ENCODE data around the gene HOXB5. TPM values are rescaled to one million over a fixed set of nuclear protein-coding genes. Genes with fewer than 3 reads are reported as not detected.

Gene HOXB5
- total and polyA plus RNA-seq, 5 donors from 2014 or later, result not detected

DNA sequence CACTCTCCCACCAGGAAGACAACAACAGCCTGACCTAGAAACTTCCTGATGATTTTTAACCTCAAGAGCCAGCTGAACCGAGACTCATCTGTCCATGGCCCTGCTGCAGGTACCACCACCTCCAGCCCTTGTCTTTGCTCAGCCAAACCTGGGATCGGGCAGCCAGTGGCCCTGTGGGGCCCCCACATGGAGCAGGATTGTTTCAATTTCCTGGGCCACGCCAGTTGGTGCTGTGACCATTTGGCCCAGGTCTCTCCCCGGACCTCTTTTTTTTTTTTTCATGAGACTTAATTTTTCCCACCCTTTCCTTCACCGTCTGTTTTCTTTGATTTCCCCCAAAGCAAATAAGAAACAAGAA, 40.4 kb downstream of the HOXB5 start:
- Mint-ChIP-seq H3K36me3 (no peaks in the 10 kb centered on the region), H3K4me1 (peaks cover 3 to 14% (median 7%) of the 10 kb centered on the region in 4 donors), H3K27ac (peak overlapping the region in 1 of 3 donors; percentile 63), H3K9me3 (no peaks in the 10 kb centered on the region), H3K4me3 (no peak overlapping the region), H3K27me3 (peaks cover 23% of the 10 kb centered on the region)
- no peaks in the 10 kb centered on the region for H3K36me3 ChIP-seq (ENCODE audit: control insufficient read depth, insufficient read depth, low read length)
- no peak overlapping the region for H3K27ac ChIP-seq (ENCODE audit: insufficient read depth, low read length, poor library complexity, severe bottlenecking)
- ATAC-seq (ENCODE audit: low read depth in 2 of 2) (no peak), DNase-seq (no peak)
- peaks cover 9% of the 10 kb centered on the region for H3K4me1 ChIP-seq (ENCODE audit: control insufficient read depth, insufficient read depth, low read length, poor library complexity, severe bottlenecking)
- no peaks in the 10 kb centered on the region for H3K27me3 ChIP-seq (ENCODE audit: control insufficient read depth, insufficient read depth, low read length)
- no peak overlapping the region for H3K4me3 ChIP-seq (ENCODE audit: low read depth, low read length)
- H3K9me3 ChIP-seq (ENCODE audit: control insufficient read depth in 2 of 2, low read length in 2 of 2), result no peaks in the 10 kb centered on the region

DNA sequence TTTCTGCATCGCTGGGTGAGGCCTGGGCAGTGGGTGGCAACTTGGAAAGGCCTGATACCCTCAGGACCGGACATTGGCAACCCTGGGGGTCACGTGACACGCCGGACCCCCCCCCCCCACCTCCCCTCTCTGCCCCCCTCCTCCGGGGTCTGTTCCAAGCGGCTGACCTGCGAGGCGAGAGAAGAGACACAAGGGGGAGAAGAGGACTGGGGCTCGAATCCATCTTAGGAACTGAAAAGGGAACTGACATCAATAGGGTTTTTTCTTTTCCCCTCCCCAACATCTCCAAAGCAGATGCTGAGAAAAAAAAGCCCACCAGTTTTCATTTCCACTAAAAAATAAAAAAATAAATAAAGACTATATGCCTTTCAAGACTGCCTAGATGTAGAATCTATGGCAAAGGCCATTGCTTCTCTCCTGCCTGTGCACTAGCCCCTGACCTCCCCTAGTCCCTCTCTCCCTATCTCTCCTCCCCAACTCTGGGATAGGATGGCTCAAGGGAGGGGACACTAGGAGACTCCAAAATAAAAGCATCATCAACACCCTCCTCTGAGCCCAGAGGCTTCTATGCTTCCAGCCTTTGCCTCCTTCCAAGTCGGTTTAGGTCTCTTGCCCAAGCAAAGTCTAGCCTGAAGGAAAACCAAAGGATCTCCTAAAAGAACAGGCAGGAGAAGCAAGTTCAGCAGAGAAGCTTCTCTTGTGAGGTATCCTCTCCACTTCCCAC, 41.0 kb downstream of the HOXB5 start:
- H3K27ac Mint-ChIP-seq, result no peak overlapping the region
- no peak for DNase-seq
- no peaks in the 10 kb centered on the region for H3K36me3 Mint-ChIP-seq

DNA sequence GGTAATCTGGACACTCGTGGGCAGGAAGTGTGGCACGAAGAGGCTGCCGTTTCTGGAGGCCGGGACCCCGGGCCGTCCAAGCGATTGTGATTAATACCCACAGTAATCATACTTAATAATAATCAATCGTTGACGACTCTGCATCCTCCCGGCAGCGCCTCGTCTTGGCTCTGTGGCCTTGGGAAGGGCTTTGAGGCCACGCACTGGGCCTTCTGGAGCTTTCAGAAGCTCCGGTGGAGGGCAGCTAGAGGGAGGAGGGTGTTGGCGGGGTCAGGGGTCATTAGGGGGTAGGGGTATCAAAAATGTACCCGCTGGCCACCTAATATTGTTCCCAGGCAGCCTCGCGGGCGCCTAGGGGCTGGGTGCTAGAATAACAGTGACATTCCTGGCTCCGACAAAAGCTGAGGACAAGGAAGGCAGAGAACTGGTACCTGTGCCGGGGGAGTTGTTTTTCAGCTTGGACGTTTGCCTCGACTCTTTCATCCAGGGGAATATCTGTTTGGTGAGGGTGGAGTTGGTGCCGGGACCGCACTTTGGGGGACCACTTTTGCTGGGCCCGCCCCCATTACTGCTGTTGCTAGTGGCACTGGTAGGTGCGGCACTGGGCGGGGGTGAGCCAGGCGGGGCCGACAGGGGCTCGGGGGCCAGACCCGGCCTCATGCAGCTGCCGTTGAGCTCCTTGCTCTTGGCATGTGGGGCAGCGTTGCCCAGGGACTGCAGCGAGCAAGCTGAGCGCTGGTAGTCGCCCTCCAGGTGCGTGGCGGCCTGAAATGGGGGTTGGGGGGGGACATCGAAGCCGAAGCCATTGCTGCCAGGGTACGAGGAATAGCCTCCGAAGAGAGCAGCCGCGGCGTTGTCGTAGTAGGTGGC, 41.7 kb downstream of the HOXB5 start:
- ATAC-seq (ENCODE audit: low read depth in 2 of 2) (no peak), DNase-seq (no peak)
- Mint-ChIP-seq H3K36me3 (no peaks in the 10 kb centered on the region), H3K27ac (no peak overlapping the region), H3K4me1 (peaks cover 10 to 23% (median 18%) of the 10 kb centered on the region in 4 donors), H3K4me3 (no peak overlapping the region), H3K27me3 (peaks cover 18% of the 10 kb centered on the region), H3K9me3 (no peaks in the 10 kb centered on the region)
- H3K27me3 ChIP-seq (ENCODE audit: control insufficient read depth, insufficient read depth, low read length), result no peaks in the 10 kb centered on the region
- H3K9me3 ChIP-seq (ENCODE audit: control insufficient read depth in 2 of 2, low read length in 2 of 2), result no peaks in the 10 kb centered on the region
- H3K36me3 ChIP-seq (ENCODE audit: control insufficient read depth, insufficient read depth, low read length), result no peaks in the 10 kb centered on the region
- peaks cover 21% of the 10 kb centered on the region for H3K4me1 ChIP-seq (ENCODE audit: control insufficient read depth, insufficient read depth, low read length, poor library complexity, severe bottlenecking)
- H3K4me3 ChIP-seq (ENCODE audit: low read depth, low read length), result no peak overlapping the region
- H3K27ac ChIP-seq (ENCODE audit: insufficient read depth, low read length, poor library complexity, severe bottlenecking), result no peak overlapping the region

More for the DNA sequence above, 41.0 kb downstream of the HOXB5 start:
- no peak overlapping the region for H3K27ac ChIP-seq (ENCODE audit: insufficient read depth, low read length, poor library complexity, severe bottlenecking)
- Mint-ChIP-seq H3K4me3 (no peak overlapping the region), H3K9me3 (no peaks in the 10 kb centered on the region), H3K27me3 (peaks cover 19% of the 10 kb centered on the region), H3K4me1 (peaks cover 6 to 18% (median 12%) of the 10 kb centered on the region in 4 donors)
- peaks cover 13% of the 10 kb centered on the region for H3K4me1 ChIP-seq (ENCODE audit: control insufficient read depth, insufficient read depth, low read length, poor library complexity, severe bottlenecking)
- no peaks in the 10 kb centered on the region for H3K27me3 ChIP-seq (ENCODE audit: control insufficient read depth, insufficient read depth, low read length)
- no peak for ATAC-seq (ENCODE audit: low read depth in 2 of 2)
- no peak overlapping the region for H3K4me3 ChIP-seq (ENCODE audit: low read depth, low read length)
- no peaks in the 10 kb centered on the region for H3K36me3 ChIP-seq (ENCODE audit: control insufficient read depth, insufficient read depth, low read length)
- no peaks in the 10 kb centered on the region for H3K9me3 ChIP-seq (ENCODE audit: control insufficient read depth in 2 of 2, low read length in 2 of 2)

DNA sequence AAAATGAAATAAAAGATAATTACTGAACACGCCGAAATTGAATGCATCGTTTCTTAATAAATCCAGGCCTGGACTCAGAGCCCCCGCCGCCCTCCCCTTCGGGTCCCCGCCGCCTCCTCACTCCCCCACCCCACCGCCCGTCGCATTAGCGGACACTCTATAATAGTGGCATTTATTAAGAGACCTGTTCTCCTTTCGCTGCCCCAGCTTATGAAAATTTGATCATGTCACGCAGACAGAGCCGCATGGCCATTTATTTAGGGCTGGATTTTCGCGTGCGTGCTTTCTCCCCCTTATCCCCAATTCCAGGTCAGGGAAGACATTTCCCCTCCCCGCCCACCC, 42.4 kb downstream of the HOXB5 start:
- H3K27me3 ChIP-seq (ENCODE audit: control insufficient read depth, insufficient read depth, low read length), result no peaks in the 10 kb centered on the region
- ATAC-seq (ENCODE audit: low read depth in 2 of 2), result no peak

DNA sequence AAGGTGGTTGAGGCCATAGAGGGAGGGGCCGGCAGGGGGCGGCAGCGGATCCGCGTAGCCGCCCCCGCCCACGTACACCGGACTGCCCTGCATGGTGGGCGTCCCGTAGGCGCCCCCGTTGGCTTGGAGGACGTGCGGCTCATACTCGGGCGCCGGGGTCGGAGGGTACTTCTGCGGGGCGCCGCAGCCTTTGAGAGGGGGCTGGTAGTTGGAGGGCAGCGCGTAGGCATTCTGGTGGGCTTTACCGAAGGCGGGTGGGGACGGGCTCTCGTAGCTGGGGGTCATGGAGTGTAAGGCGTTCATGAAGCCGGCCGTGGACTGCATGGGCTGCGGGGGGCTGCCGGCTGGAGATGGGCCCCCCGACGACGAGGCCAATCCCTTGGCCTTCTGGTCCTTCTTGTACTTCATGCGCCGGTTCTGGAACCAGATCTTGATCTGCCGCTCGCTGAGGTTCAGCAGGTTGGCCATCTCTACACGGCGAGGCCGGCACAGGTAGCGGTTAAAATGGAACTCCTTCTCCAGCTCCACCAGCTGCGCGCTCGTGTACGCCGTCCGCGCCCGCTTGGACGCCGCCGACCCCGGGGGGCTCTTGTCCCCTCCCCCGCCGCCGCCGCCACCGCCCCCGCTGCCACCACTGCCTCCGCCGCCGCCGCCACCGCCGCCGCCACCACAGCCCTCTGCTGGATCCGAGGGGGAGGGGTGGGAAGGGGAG, 42.9 kb downstream of the HOXB5 start:
- Histone ChIP-seq H3K27me3 (ENCODE audit: control insufficient read depth, insufficient read depth, low read length) (peaks cover 1% of the 10 kb centered on the region), H3K27ac (ENCODE audit: insufficient read depth, low read length, poor library complexity, severe bottlenecking) (no peak overlapping the region), H3K4me1 (ENCODE audit: control insufficient read depth, insufficient read depth, low read length, poor library complexity, severe bottlenecking) (peaks cover 30% of the 10 kb centered on the region), H3K36me3 (ENCODE audit: control insufficient read depth, insufficient read depth, low read length) (no peaks in the 10 kb centered on the region), H3K9me3 (ENCODE audit: control insufficient read depth in 2 of 2, low read length in 2 of 2) (no peaks in the 10 kb centered on the region), H3K4me3 (ENCODE audit: low read depth, low read length) (no peak overlapping the region)
- H3K27me3 Mint-ChIP-seq, result peaks cover 16% of the 10 kb centered on the region
- no peaks in the 10 kb centered on the region for H3K36me3 Mint-ChIP-seq
- no peak overlapping the region for H3K4me3 Mint-ChIP-seq
- ATAC-seq (ENCODE audit: low read depth in 2 of 2) (no peak), DNase-seq (no peak)
- no peak overlapping the region for H3K27ac Mint-ChIP-seq
- no peaks in the 10 kb centered on the region for H3K9me3 Mint-ChIP-seq
- peaks cover 8 to 31% (median 20%) of the 10 kb centered on the region in 4 donors for H3K4me1 Mint-ChIP-seq

More for the DNA sequence above, 42.4 kb downstream of the HOXB5 start:
- peaks cover 17% of the 10 kb centered on the region for H3K27me3 Mint-ChIP-seq
- Histone ChIP-seq H3K36me3 (ENCODE audit: control insufficient read depth, insufficient read depth, low read length) (no peaks in the 10 kb centered on the region), H3K9me3 (ENCODE audit: control insufficient read depth in 2 of 2, low read length in 2 of 2) (no peaks in the 10 kb centered on the region), H3K27ac (ENCODE audit: insufficient read depth, low read length, poor library complexity, severe bottlenecking) (no peak overlapping the region), H3K4me1 (ENCODE audit: control insufficient read depth, insufficient read depth, low read length, poor library complexity, severe bottlenecking) (peaks cover 25% of the 10 kb centered on the region), H3K4me3 (ENCODE audit: low read depth, low read length) (no peak overlapping the region)
- DNase-seq, result no peak
- no peak overlapping the region for H3K27ac Mint-ChIP-seq
- H3K9me3 Mint-ChIP-seq, result no peaks in the 10 kb centered on the region
- H3K4me3 Mint-ChIP-seq, result no peak overlapping the region
- peaks cover 8 to 29% (median 19%) of the 10 kb centered on the region in 4 donors for H3K4me1 Mint-ChIP-seq
- H3K36me3 Mint-ChIP-seq, result no peaks in the 10 kb centered on the region

DNA sequence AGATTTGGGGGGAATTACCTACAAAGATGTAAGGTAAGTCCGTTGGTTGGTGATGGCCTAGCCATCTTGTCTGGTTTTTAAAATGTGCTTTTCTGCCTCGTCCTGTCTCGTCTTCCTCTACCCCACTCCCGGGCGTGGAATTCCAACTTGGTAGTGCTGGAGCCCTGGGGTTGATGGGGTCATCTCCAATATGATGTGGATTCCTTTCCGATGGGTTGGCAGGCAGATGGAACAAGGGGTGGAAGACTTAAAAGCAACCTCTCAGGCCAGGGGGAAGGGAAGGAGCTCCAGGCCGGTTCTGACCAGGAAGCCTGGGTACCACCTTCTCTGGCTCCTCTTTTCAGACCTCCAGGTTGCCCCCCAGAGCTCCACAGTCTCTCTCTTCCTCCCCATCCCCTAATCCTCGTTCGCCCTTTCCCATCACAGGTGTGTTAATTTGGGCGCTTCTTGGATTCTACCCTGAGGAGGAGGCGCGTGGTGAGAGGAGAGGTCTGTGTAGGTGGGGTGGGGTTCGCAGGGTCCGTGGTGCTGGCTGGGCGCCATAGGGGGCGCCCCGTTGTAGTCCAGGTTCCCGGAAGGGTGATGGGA, 43.6 kb downstream of the HOXB5 start:
- H3K27me3 Mint-ChIP-seq, result peaks cover 21% of the 10 kb centered on the region

DNA sequence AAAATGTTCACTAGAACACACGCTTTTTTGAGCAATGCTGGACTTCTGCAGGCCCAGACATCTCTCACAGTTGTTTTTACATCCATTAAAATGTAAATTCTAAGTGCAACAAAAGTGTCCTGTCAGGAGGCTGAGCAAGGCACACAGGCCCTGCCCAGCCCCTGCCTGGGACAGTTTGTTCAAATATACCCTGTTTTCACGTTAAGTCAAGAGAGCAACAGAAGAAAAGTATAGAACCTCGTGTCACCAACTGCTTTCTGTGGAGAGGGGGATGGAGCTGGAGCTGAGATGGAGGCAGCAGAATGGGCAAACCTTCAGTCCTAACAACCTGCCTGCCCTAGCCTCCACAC, 44.3 kb downstream of the HOXB5 start:
- H3K27me3 ChIP-seq (ENCODE audit: control insufficient read depth, insufficient read depth, low read length), result peaks cover 3% of the 10 kb centered on the region
- H3K4me1 ChIP-seq (ENCODE audit: control insufficient read depth, insufficient read depth, low read length, poor library complexity, severe bottlenecking), result peaks cover 44% of the 10 kb centered on the region
- Mint-ChIP-seq H3K27me3 (peaks cover 28% of the 10 kb centered on the region), H3K27ac (peak overlapping the region in 1 of 3 donors; percentile 91), H3K4me1 (peaks cover 7 to 39% (median 22%) of the 10 kb centered on the region in 4 donors), H3K36me3 (no peaks in the 10 kb centered on the region), H3K9me3 (no peaks in the 10 kb centered on the region), H3K4me3 (no peak overlapping the region)
- no peaks in the 10 kb centered on the region for H3K36me3 ChIP-seq (ENCODE audit: control insufficient read depth, insufficient read depth, low read length)
- no peak for DNase-seq
- peak overlapping the region; percentile 23 for H3K27ac ChIP-seq (ENCODE audit: insufficient read depth, low read length, poor library complexity, severe bottlenecking)
- no peak for ATAC-seq (ENCODE audit: low read depth in 2 of 2)
- no peaks in the 10 kb centered on the region for H3K9me3 ChIP-seq (ENCODE audit: control insufficient read depth in 2 of 2, low read length in 2 of 2)
- H3K4me3 ChIP-seq (ENCODE audit: low read depth, low read length), result no peak overlapping the region

More for the DNA sequence above, 43.6 kb downstream of the HOXB5 start:
- DNase-seq (no peak), ATAC-seq (ENCODE audit: low read depth in 2 of 2) (no peak)
- Mint-ChIP-seq H3K36me3 (no peaks in the 10 kb centered on the region), H3K4me3 (no peak overlapping the region), H3K27ac (peak overlapping the region in 1 of 3 donors; percentile 9), H3K9me3 (no peaks in the 10 kb centered on the region), H3K4me1 (peaks cover 7 to 36% (median 22%) of the 10 kb centered on the region in 4 donors)
- no peak overlapping the region for H3K27ac ChIP-seq (ENCODE audit: insufficient read depth, low read length, poor library complexity, severe bottlenecking)
- no peaks in the 10 kb centered on the region for H3K36me3 ChIP-seq (ENCODE audit: control insufficient read depth, insufficient read depth, low read length)
- no peak overlapping the region for H3K4me3 ChIP-seq (ENCODE audit: low read depth, low read length)
- peaks cover 3% of the 10 kb centered on the region for H3K27me3 ChIP-seq (ENCODE audit: control insufficient read depth, insufficient read depth, low read length)
- no peaks in the 10 kb centered on the region for H3K9me3 ChIP-seq (ENCODE audit: control insufficient read depth in 2 of 2, low read length in 2 of 2)
- peaks cover 37% of the 10 kb centered on the region for H3K4me1 ChIP-seq (ENCODE audit: control insufficient read depth, insufficient read depth, low read length, poor library complexity, severe bottlenecking)

Data from CD4-positive, CD25-positive, alpha-beta regulatory T cell (primary cell).